Metanephros (tissue), 1 donor: ENCODE data around the gene MGMT. TPM values are rescaled to one million over a fixed set of nuclear protein-coding genes. Genes with fewer than 3 reads are reported as not detected.

Experiments
- total RNA-seq: library from RNA; depleted of rRNA; stranded (reverse); fragments of >200 nt; gene quantifications from one replicate; pipeline ENCODE4 v1.2.3, GENCODE V29; 2014

Gene MGMT
- total RNA-seq, result 30.7 TPM

DNA sequence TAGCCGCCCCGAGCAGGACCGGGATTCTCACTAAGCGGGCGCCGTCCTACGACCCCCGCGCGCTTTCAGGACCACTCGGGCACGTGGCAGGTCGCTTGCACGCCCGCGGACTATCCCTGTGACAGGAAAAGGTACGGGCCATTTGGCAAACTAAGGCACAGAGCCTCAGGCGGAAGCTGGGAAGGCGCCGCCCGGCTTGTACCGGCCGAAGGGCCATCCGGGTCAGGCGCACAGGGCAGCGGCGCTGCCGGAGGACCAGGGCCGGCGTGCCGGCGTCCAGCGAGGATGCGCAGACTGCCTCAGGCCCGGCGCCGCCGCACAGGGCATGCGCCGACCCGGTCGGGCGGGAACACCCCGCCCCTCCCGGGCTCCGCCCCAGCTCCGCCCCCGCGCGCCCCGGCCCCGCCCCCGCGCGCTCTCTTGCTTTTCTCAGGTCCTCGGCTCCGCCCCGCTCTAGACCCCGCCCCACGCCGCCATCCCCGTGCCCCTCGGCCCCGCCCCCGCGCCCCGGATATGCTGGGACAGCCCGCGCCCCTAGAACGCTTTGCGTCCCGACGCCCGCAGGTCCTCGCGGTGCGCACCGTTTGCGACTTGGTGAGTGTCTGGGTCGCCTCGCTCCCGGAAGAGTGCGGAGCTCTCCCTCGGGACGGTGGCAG lies at the start of gene MGMT:
Gene MGMT, plus strand, starts transcription at position 539 of the 656 bp plus-strand sequence.

